Muscle layer of colon (tissue), 2 donors: Measurements from ENCODE around the gene ST6GALNAC3.

Source experiments
- H3K27ac ChIP-seq: one replicate; pipeline ENCODE4 v1.7.0; 2013; ENCODE audit warnings: low read depth, mild to moderate bottlenecking, low read length, moderate library complexity
- H3K27me3 ChIP-seq, 2 donors: one replicate each; pipeline ENCODE4 v1.7.0; 2013; ENCODE audit warnings: low read length in 2 of 2, mild to moderate bottlenecking in 2 of 2; ENCODE audit not compliant: insufficient read depth in 2 of 2, control insufficient read depth in 1 of 2
- H3K36me3 ChIP-seq: one replicate; pipeline ENCODE4 v1.7.0; 2013; ENCODE audit warnings: mild to moderate bottlenecking, low read length; ENCODE audit not compliant: insufficient read depth
- H3K4me1 ChIP-seq: one replicate; pipeline ENCODE4 v1.7.0; 2013; ENCODE audit warnings: mild to moderate bottlenecking, low read length; ENCODE audit not compliant: insufficient read depth
- H3K4me3 ChIP-seq, 2 donors: one replicate each; pipeline ENCODE4 v1.7.0; 2013; ENCODE audit warnings: low read length in 2 of 2, low read depth in 1 of 2, mild to moderate bottlenecking in 1 of 2, moderate library complexity in 1 of 2
- H3K9ac ChIP-seq: one replicate; pipeline ENCODE4 v1.7.0; 2013; ENCODE audit warnings: low read length
- H3K9me3 ChIP-seq: one replicate; pipeline ENCODE4 v1.7.0; 2013; ENCODE audit warnings: mild to moderate bottlenecking, low read length
- donor health status: abdominal sarcoma.
- donor health status: Adenocarcinoma of cecum.

ST6GALNAC3 gene

GRCh38 chr1:76074321-76075187 lies at the start of gene ST6GALNAC3:
TSS of gene ST6GALNAC3 (plus strand) at chr1:76074746.
- Histone ChIP-seq H3K4me1 (peaks cover 17% of the 10 kb centered on the region), H3K27me3 (no peaks in the 10 kb centered on the region), H3K36me3 (no peaks in the 10 kb centered on the region), H3K4me3 (peak within 1 kb of the TSS; percentile 75 to 80), H3K9me3 (no peaks in the 10 kb centered on the region), H3K9ac (peak within 1 kb of the TSS; percentile 10), H3K27ac (peak within 1 kb of the TSS; percentile 74)

- no peak overlapping the region for H3K4me3 ChIP-seq
- no peaks in the 10 kb centered on the region for H3K36me3 ChIP-seq
- no peaks in the 10 kb centered on the region for H3K9me3 ChIP-seq
- H3K9ac ChIP-seq = no peak overlapping the region
- no peaks in the 10 kb centered on the region for H3K27me3 ChIP-seq
- H3K4me1 ChIP-seq = no peaks in the 10 kb centered on the region
- no peak overlapping the region for H3K27ac ChIP-seq
These were observed 47.2 kb upstream of the ST6GALNAC3 start for GRCh38 chr1:76027341-76027740.

- Histone ChIP-seq H3K4me3 (no peak overlapping the region), H3K27me3 (no peaks in the 10 kb centered on the region), H3K36me3 (no peaks in the 10 kb centered on the region), H3K27ac (no peak overlapping the region), H3K4me1 (no peaks in the 10 kb centered on the region), H3K9ac (no peak overlapping the region), H3K9me3 (no peaks in the 10 kb centered on the region)
These were observed 45.2 kb upstream of the ST6GALNAC3 start for GRCh38 chr1:76029331-76029730.

GRCh38 chr1:76031496-76031895 lies 43.0 kb upstream of the ST6GALNAC3 start:
- no peak overlapping the region for H3K27ac ChIP-seq
- no peak overlapping the region for H3K9ac ChIP-seq
- no peaks in the 10 kb centered on the region for H3K4me1 ChIP-seq
- no peak overlapping the region for H3K4me3 ChIP-seq
- no peaks in the 10 kb centered on the region for H3K27me3 ChIP-seq
- H3K36me3 ChIP-seq = no peaks in the 10 kb centered on the region
- no peaks in the 10 kb centered on the region for H3K9me3 ChIP-seq

- H3K9me3 ChIP-seq = no peaks in the 10 kb centered on the region
- H3K4me1 ChIP-seq = no peaks in the 10 kb centered on the region
- no peak overlapping the region for H3K4me3 ChIP-seq
- H3K27me3 ChIP-seq = no peaks in the 10 kb centered on the region
- no peak overlapping the region for H3K27ac ChIP-seq
- no peak overlapping the region for H3K9ac ChIP-seq
- no peaks in the 10 kb centered on the region for H3K36me3 ChIP-seq
These were observed 40.6 kb upstream of the ST6GALNAC3 start for GRCh38 chr1:76033800-76034475.

GRCh38 chr1:76035053-76035452 lies 39.5 kb upstream of the ST6GALNAC3 start:
- H3K4me1 ChIP-seq = no peaks in the 10 kb centered on the region
- H3K27me3 ChIP-seq = no peaks in the 10 kb centered on the region
- H3K4me3 ChIP-seq = no peak overlapping the region
- H3K27ac ChIP-seq = no peak overlapping the region
- H3K9ac ChIP-seq = no peak overlapping the region
- no peaks in the 10 kb centered on the region for H3K36me3 ChIP-seq
- no peaks in the 10 kb centered on the region for H3K9me3 ChIP-seq

- Histone ChIP-seq H3K27me3 (no peaks in the 10 kb centered on the region), H3K4me3 (no peak overlapping the region), H3K4me1 (no peaks in the 10 kb centered on the region), H3K9ac (no peak overlapping the region), H3K27ac (no peak overlapping the region), H3K36me3 (no peaks in the 10 kb centered on the region), H3K9me3 (no peaks in the 10 kb centered on the region)
These were observed 37.2 kb upstream of the ST6GALNAC3 start for GRCh38 chr1:76037324-76037723.

- Histone ChIP-seq H3K9ac (no peak overlapping the region), H3K27me3 (no peaks in the 10 kb centered on the region), H3K27ac (no peak overlapping the region), H3K4me3 (no peak overlapping the region), H3K9me3 (no peaks in the 10 kb centered on the region), H3K4me1 (no peaks in the 10 kb centered on the region), H3K36me3 (no peaks in the 10 kb centered on the region)
These were observed 36.1 kb upstream of the ST6GALNAC3 start for GRCh38 chr1:76038287-76039004.

GRCh38 chr1:76046149-76046548 lies 28.4 kb upstream of the ST6GALNAC3 start:
- no peaks in the 10 kb centered on the region for H3K36me3 ChIP-seq
- no peaks in the 10 kb centered on the region for H3K27me3 ChIP-seq
- H3K9ac ChIP-seq = no peak overlapping the region
- H3K27ac ChIP-seq = no peak overlapping the region
- no peaks in the 10 kb centered on the region for H3K4me1 ChIP-seq
- H3K4me3 ChIP-seq = no peak overlapping the region
- no peaks in the 10 kb centered on the region for H3K9me3 ChIP-seq

GRCh38 chr1:76048219-76048618 lies 26.3 kb upstream of the ST6GALNAC3 start:
- Histone ChIP-seq H3K9me3 (no peaks in the 10 kb centered on the region), H3K4me1 (peaks cover 5% of the 10 kb centered on the region), H3K9ac (no peak overlapping the region), H3K4me3 (no peak overlapping the region), H3K36me3 (no peaks in the 10 kb centered on the region), H3K27ac (no peak overlapping the region), H3K27me3 (no peaks in the 10 kb centered on the region)

- Histone ChIP-seq H3K27ac (no peak overlapping the region), H3K9ac (no peak overlapping the region), H3K9me3 (no peaks in the 10 kb centered on the region), H3K36me3 (no peaks in the 10 kb centered on the region), H3K4me3 (no peak overlapping the region), H3K4me1 (peaks cover 10% of the 10 kb centered on the region), H3K27me3 (no peaks in the 10 kb centered on the region)
These were observed 25.6 kb upstream of the ST6GALNAC3 start for GRCh38 chr1:76048926-76049325.
